GM12873 (cell line): ENCODE results near the gene ARID1A.
A peak's percentile ranks its signal among the peaks of the same experiment; 100 is the strongest.

Experiments
- CTCF ChIP-seq: IDR thresholded peaks from 2 replicates; pipeline ENCODE4 v1.5.1; 2012; ENCODE audit warnings: low read depth, mild to moderate bottlenecking, moderate library complexity, low read length, control low read depth; ENCODE audit not compliant: insufficient read depth; ENCODE audit errors: missing control alignments

ARID1A gene

GRCh38 chr1:26791626-26792025, 95.8 kb downstream of the ARID1A start:
- TF ChIP-seq CTCF, result no peak

GRCh38 chr1:26792924-26793323, 97.1 kb downstream of the ARID1A start:
- no peak for TF ChIP-seq CTCF

GRCh38 chr1:26794391-26794790, 98.6 kb downstream of the ARID1A start:
- no peak for TF ChIP-seq CTCF

GRCh38 chr1:26797627-26798026, 101.8 kb downstream of the ARID1A start:
- TF ChIP-seq CTCF, result no peak

- no peak for TF ChIP-seq CTCF
Measured at GRCh38 chr1:26799479-26800142, 103.8 kb downstream of the ARID1A start.

- peak; percentile 78 for TF ChIP-seq CTCF
Measured at GRCh38 chr1:26810105-26810504, 114.3 kb downstream of the ARID1A start.

GRCh38 chr1:26811057-26811456, 115.2 kb downstream of the ARID1A start:
- TF ChIP-seq CTCF, result no peak
